ENCODE measurements around the gene MTUS2.

- TF ChIP-seq CTCF (IDR thresholded peaks at IDR 0.05; ENCODE audit: poor library complexity) (no peak), EZH2 (IDR thresholded peaks at IDR 0.05; ENCODE audit: borderline replicate concordance) (no peak), EZH2phosphoT487 (IDR thresholded peaks at IDR 0.05; ENCODE audit: low read depth, severe bottlenecking, unreplicated experiment) (no peak)
Observed at GRCh38 chr13:28981530-28981929, 161.4 kb downstream of the MTUS2 start.

Measured in hepatocyte (in vitro differentiated cells).